Stimulated activated memory B cell treated with anti-CD40 and anti-IgM and Interleukin-4, amounts not matched to agents 10 μg/mL and 1 μg/mL and 100 μg/mL, for 72 hours (primary cell): ENCODE data around the gene DLG2.

Experiments used
- ATAC-seq: fragments of 150-1000 bp; cut with Tn5 transposase; 2 replicates; pipeline ENCODE4 v1.10.0; 2021
- H3K27ac Mint-ChIP-seq: one replicate; pipeline ENCODE4 v1.8.0; 2022; ENCODE audit warnings: mild to moderate bottlenecking, mixed read lengths
- H3K27me3 Mint-ChIP-seq: one replicate; pipeline ENCODE4 v1.8.0; 2022; ENCODE audit warnings: mixed read lengths
- H3K36me3 Mint-ChIP-seq: one replicate; pipeline ENCODE4 v1.8.0; 2022; ENCODE audit warnings: mixed read lengths
- H3K4me1 Mint-ChIP-seq: one replicate; pipeline ENCODE4 v1.8.0; 2022; ENCODE audit warnings: mixed read lengths
- H3K4me3 Mint-ChIP-seq: one replicate; pipeline ENCODE4 v1.8.0; 2022; ENCODE audit warnings: mild to moderate bottlenecking, moderate library complexity, mixed read lengths
- H3K9me3 Mint-ChIP-seq: one replicate; pipeline ENCODE4 v1.8.0; 2022; ENCODE audit warnings: mixed read lengths

Gene DLG2

DNA sequence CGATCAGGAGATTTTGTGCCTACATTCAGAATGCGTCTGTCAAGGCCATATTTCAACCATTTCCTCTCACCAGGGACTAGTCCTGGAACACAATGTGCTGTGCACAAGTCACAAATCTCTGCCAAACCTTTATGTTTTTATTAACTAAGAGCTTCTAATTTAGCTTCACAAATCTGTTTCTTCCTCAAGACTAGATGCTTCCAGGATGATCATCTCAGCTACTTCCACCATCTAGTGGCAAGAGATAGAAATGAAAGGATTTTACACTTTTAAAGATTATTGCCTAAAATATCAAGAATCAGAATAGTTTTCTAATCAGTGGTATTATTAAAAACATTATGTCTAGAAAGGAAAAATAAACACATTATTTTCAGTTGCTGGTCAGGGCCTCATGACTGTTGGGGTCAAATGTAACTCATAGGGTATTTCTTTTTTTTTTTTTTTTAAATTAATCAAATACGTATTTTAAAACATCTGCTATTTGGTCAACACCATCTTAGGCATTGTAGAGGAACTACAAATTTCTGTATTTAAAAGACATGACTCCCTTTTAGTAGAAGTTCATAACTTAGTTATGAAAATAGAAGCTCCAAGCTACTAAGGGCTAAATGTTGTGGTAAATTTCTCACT, 1102.6 kb downstream of the DLG2 start:
- H3K4me3 Mint-ChIP-seq = no peak overlapping the region
- H3K36me3 Mint-ChIP-seq = no peaks in the 10 kb centered on the region
- ATAC-seq = no peak
- peaks cover 15% of the 10 kb centered on the region for H3K27me3 Mint-ChIP-seq
- no peak overlapping the region for H3K27ac Mint-ChIP-seq
- no peaks in the 10 kb centered on the region for H3K9me3 Mint-ChIP-seq
- peaks cover 1% of the 10 kb centered on the region for H3K4me1 Mint-ChIP-seq

- Mint-ChIP-seq H3K4me1 (no peaks in the 10 kb centered on the region), H3K4me3 (no peak overlapping the region), H3K36me3 (no peaks in the 10 kb centered on the region), H3K27ac (no peak overlapping the region), H3K27me3 (no peaks in the 10 kb centered on the region), H3K9me3 (no peaks in the 10 kb centered on the region)
- no peak for ATAC-seq
Measured at GRCh38 chr11:84522331-84522730, 1104.8 kb downstream of the DLG2 start.

DNA sequence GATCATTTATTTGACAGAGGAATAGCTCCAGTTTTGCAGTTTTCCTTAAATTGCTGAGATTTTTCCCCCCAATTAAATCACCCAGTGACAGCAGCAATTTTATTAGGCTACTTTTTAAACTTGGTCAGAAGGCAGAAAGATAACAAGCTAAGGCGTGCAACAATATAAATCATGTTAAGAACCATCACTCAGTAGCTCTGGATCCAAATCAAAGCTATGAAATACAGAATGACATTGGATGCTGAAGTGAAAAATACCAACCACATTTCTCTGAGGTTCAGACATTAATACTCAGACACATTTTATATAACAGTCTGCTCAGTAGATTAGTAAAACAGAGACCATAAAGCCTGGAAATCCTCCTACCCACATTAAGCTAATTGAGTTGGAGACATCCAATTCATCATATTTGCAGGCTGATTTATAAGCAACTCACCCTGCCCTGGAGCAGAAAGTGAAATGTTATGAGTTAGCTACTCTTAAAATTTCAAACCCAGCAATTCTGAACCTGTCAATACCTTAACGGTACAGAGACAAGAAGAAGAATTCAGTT, 1108.4 kb downstream of the DLG2 start:
- H3K4me3 Mint-ChIP-seq = no peak overlapping the region
- H3K36me3 Mint-ChIP-seq = no peaks in the 10 kb centered on the region
- no peaks in the 10 kb centered on the region for H3K27me3 Mint-ChIP-seq
- no peak for ATAC-seq
- H3K4me1 Mint-ChIP-seq = no peaks in the 10 kb centered on the region
- H3K9me3 Mint-ChIP-seq = no peaks in the 10 kb centered on the region
- H3K27ac Mint-ChIP-seq = no peak overlapping the region

DNA sequence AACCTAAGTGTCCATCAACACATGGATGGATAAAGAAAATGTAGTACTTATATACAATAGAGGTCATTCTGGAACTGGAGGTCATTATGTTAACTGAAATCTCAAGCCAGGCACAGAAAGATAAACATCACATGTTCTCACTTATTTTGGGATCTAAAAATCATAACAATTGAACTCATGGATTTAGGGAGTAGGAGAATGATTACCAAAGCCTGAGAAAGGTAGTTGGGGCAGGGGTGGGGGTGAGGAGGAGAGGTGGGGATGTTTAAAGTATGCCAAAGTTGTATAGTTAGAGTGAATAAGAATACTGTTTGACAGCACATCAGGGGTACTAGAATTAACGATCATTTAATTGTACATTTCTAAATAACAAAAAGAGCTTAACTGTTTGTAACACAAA, 1112.7 kb downstream of the DLG2 start:
- H3K9me3 Mint-ChIP-seq = no peaks in the 10 kb centered on the region
- H3K4me3 Mint-ChIP-seq = no peak overlapping the region
- ATAC-seq = no peak
- no peaks in the 10 kb centered on the region for H3K27me3 Mint-ChIP-seq
- no peaks in the 10 kb centered on the region for H3K36me3 Mint-ChIP-seq
- no peaks in the 10 kb centered on the region for H3K4me1 Mint-ChIP-seq
- H3K27ac Mint-ChIP-seq = no peak overlapping the region

- Mint-ChIP-seq H3K4me1 (peaks cover 15% of the 10 kb centered on the region), H3K27ac (no peak overlapping the region), H3K27me3 (no peaks in the 10 kb centered on the region), H3K36me3 (no peaks in the 10 kb centered on the region), H3K4me3 (no peak overlapping the region), H3K9me3 (no peaks in the 10 kb centered on the region)
- ATAC-seq = no peak
Measured at GRCh38 chr11:84503503-84503902, 1123.6 kb downstream of the DLG2 start.

- peak; percentile 59 for ATAC-seq
- no peak overlapping the region for H3K4me3 Mint-ChIP-seq
Measured at GRCh38 chr11:84501750-84502149, 1125.4 kb downstream of the DLG2 start.

DNA sequence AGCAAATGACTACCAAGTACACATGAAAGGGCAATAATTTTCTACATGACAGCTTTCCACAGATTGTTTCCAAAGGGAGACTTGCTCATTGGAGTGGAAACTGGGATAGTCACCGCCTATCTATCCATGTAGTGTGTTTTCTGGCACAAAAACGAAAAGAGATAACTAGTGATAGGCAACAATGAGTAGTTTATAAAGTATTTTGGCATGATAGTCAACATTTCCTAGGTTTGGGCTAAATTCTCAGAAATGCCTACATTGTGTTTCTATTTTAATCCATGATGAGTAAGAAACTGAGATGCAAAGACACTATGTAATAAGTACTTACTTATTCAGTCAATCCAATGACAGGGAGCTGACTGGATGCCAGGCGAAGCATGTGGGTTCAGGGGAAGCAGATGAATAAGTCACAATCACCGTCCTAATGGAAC, 1129.1 kb downstream of the DLG2 start:
- no peaks in the 10 kb centered on the region for H3K27me3 Mint-ChIP-seq
- H3K4me3 Mint-ChIP-seq = no peak overlapping the region
- H3K36me3 Mint-ChIP-seq = no peaks in the 10 kb centered on the region
- no peaks in the 10 kb centered on the region for H3K9me3 Mint-ChIP-seq
- H3K27ac Mint-ChIP-seq = no peak overlapping the region
- ATAC-seq = no peak
- H3K4me1 Mint-ChIP-seq = peaks cover 15% of the 10 kb centered on the region

More at GRCh38 chr11:84501750-84502149, 1125.4 kb downstream of the DLG2 start:
- H3K9me3 Mint-ChIP-seq = no peaks in the 10 kb centered on the region
- H3K36me3 Mint-ChIP-seq = no peaks in the 10 kb centered on the region
- H3K4me1 Mint-ChIP-seq = peaks cover 15% of the 10 kb centered on the region
- H3K27me3 Mint-ChIP-seq = no peaks in the 10 kb centered on the region
- H3K27ac Mint-ChIP-seq = no peak overlapping the region

DNA sequence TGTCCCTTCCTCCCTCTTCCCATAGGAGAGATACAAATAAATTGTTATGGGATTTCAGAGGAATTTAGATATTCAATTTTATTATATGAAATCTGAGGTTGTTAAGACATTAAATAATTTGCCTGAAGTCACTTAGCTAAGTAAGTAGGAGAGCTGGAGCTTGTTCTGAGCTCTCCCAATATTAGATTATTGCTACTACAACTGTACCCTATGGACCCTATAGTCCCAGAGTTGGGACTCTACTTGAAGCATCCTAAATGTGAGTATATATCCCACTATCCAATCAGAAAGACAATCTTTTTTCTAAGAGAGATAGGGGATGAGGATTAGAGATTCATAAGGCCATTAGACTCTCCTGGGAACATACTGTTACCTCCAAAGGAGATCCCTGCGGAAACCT, 1130.0 kb downstream of the DLG2 start:
- Mint-ChIP-seq H3K27me3 (no peaks in the 10 kb centered on the region), H3K36me3 (no peaks in the 10 kb centered on the region), H3K4me3 (no peak overlapping the region), H3K27ac (no peak overlapping the region), H3K4me1 (peaks cover 6% of the 10 kb centered on the region), H3K9me3 (no peaks in the 10 kb centered on the region)
- ATAC-seq = no peak

GRCh38 chr11:84496122-84496521, 1131.0 kb downstream of the DLG2 start:
- no peak for ATAC-seq
- no peaks in the 10 kb centered on the region for H3K36me3 Mint-ChIP-seq

DNA sequence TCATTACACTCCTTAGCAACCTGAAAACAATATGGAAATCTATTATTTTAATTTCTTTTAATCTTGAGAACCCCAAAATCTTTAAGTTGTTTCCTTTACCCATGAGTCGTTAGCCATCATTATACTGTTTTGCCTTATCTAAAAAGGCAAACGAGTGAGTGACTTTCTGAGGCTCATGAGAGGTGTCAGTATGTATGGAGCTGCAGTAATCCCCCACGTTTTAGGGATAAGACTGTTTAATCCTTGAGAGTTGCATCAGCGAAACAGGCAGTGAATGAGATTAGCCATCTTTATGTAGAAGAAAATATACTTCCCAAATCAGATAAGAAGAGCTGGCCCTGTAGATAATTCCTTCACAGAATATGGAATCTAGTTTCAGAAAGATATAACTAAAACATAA, 1147.0 kb downstream of the DLG2 start:
- no peak for ATAC-seq
- Mint-ChIP-seq H3K4me3 (no peak overlapping the region), H3K36me3 (no peaks in the 10 kb centered on the region), H3K9me3 (no peaks in the 10 kb centered on the region), H3K4me1 (no peaks in the 10 kb centered on the region), H3K27ac (no peak overlapping the region), H3K27me3 (no peaks in the 10 kb centered on the region)

More at GRCh38 chr11:84496122-84496521, 1131.0 kb downstream of the DLG2 start:
- no peaks in the 10 kb centered on the region for H3K9me3 Mint-ChIP-seq
- H3K4me3 Mint-ChIP-seq = no peak overlapping the region
- no peak overlapping the region for H3K27ac Mint-ChIP-seq
- no peaks in the 10 kb centered on the region for H3K27me3 Mint-ChIP-seq
- no peaks in the 10 kb centered on the region for H3K4me1 Mint-ChIP-seq

DNA sequence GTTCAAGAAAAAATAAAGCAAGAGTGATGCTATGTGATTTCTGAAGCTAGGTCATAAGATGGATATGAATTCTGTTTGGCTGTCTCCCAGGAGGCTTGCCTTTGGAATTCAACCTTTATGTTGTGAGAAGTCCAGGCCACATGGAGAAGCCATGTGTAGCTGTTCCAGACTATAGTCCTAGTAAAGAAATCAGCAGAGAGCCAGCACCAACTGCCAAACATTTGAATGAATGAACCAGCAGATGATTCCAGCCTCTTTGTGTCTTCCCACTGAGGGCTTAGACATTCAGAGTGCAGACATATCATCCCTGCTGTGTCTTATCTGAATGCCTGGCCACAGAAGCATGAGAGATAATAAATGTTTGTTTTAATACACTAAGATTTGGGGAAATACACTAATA, 1150.6 kb downstream of the DLG2 start:
- ATAC-seq = no peak
- Mint-ChIP-seq H3K9me3 (no peaks in the 10 kb centered on the region), H3K27me3 (no peaks in the 10 kb centered on the region), H3K4me1 (no peaks in the 10 kb centered on the region), H3K27ac (no peak overlapping the region), H3K4me3 (no peak overlapping the region), H3K36me3 (no peaks in the 10 kb centered on the region)

GRCh38 chr11:84471501-84471900, 1155.6 kb downstream of the DLG2 start:
- Mint-ChIP-seq H3K9me3 (no peaks in the 10 kb centered on the region), H3K27ac (no peak overlapping the region), H3K4me3 (no peak overlapping the region), H3K4me1 (no peaks in the 10 kb centered on the region), H3K27me3 (no peaks in the 10 kb centered on the region), H3K36me3 (no peaks in the 10 kb centered on the region)
- no peak for ATAC-seq

DNA sequence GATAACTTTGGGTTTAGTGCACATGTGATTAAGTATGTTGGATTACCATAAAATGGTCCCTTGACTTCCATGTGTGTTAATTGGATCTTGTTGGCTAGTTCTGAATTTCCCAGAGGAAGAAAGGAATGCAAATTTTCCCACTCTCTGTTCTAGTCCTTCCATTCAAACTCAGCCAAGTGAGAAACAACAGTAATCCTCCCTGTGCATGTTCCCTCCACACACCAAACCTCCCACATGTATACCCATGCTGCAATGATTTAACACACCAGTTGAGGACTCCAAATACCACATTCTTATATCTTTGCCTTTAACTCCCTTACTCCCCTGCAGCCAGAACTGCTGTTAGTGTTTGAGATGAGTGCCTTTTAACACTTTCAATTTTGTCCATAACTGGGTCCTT, 1158.9 kb downstream of the DLG2 start:
- Mint-ChIP-seq H3K36me3 (no peaks in the 10 kb centered on the region), H3K27me3 (no peaks in the 10 kb centered on the region), H3K9me3 (no peaks in the 10 kb centered on the region), H3K4me1 (no peaks in the 10 kb centered on the region), H3K4me3 (no peak overlapping the region), H3K27ac (no peak overlapping the region)
- ATAC-seq = no peak

DNA sequence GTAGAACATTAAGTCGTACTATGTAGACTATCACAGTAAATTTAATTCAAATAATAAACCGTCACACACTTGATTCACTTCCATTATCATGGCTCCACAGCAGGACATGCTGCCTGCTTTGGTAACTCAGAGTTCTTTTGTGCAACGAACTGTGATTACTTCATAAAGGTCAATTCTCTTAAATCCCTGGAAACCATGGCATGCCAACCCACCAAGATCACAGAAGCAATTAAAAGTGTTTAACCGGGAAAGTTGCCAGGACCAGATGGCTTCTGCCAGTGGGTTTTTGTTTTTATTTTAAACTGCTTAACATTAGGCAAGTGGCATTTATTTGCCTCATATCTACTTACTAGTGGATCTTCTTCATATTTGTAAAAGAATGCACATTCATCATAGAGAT, 1162.1 kb downstream of the DLG2 start:
- Mint-ChIP-seq H3K27ac (no peak overlapping the region), H3K4me3 (no peak overlapping the region), H3K27me3 (no peaks in the 10 kb centered on the region), H3K4me1 (no peaks in the 10 kb centered on the region), H3K36me3 (no peaks in the 10 kb centered on the region), H3K9me3 (no peaks in the 10 kb centered on the region)
- no peak for ATAC-seq

GRCh38 chr11:84455691-84456090, 1171.5 kb downstream of the DLG2 start:
- H3K4me1 Mint-ChIP-seq = no peaks in the 10 kb centered on the region
- ATAC-seq = no peak

GRCh38 chr11:84452211-84452610, 1174.9 kb downstream of the DLG2 start:
- ATAC-seq = no peak
- peaks cover 12% of the 10 kb centered on the region for H3K27me3 Mint-ChIP-seq
- H3K9me3 Mint-ChIP-seq = peaks cover 3% of the 10 kb centered on the region
- no peak overlapping the region for H3K4me3 Mint-ChIP-seq
- no peaks in the 10 kb centered on the region for H3K36me3 Mint-ChIP-seq
- H3K4me1 Mint-ChIP-seq = no peaks in the 10 kb centered on the region
- no peak overlapping the region for H3K27ac Mint-ChIP-seq

More at GRCh38 chr11:84455691-84456090, 1171.5 kb downstream of the DLG2 start:
- Mint-ChIP-seq H3K36me3 (no peaks in the 10 kb centered on the region), H3K27ac (no peak overlapping the region), H3K9me3 (peaks cover 3% of the 10 kb centered on the region), H3K27me3 (peaks cover 12% of the 10 kb centered on the region), H3K4me3 (no peak overlapping the region)
